Measurements from ENCODE around the gene WNT9A.
"Not testable (repeated sequence)": the region's sequence is repeated elsewhere in the genome, so short reads cannot be mapped to it uniquely, and the experiment has no call there.

Gene WNT9A, protein sequence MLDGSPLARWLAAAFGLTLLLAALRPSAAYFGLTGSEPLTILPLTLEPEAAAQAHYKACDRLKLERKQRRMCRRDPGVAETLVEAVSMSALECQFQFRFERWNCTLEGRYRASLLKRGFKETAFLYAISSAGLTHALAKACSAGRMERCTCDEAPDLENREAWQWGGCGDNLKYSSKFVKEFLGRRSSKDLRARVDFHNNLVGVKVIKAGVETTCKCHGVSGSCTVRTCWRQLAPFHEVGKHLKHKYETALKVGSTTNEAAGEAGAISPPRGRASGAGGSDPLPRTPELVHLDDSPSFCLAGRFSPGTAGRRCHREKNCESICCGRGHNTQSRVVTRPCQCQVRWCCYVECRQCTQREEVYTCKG

GRCh38 chr1:227947676-227948492, at the start of gene WNT9A:
Gene WNT9A (minus strand): TSS chr1:227947932. CDS start chr1:227947887, 45 bp downstream.
- peak; percentile 19 for DNase-seq

- no peak for DNase-seq
Measured at GRCh38 chr1:227996187-227996950, 48.6 kb upstream of the WNT9A start.

- DNase-seq: no peak
Measured at GRCh38 chr1:227994632-227995300, 47.0 kb upstream of the WNT9A start.

GRCh38 chr1:227987181-227987580, 39.4 kb upstream of the WNT9A start:
- DNase-seq: no peak

GRCh38 chr1:227975583-227976283, 28.0 kb upstream of the WNT9A start:
- not testable (repeated sequence) for DNase-seq

DNA sequence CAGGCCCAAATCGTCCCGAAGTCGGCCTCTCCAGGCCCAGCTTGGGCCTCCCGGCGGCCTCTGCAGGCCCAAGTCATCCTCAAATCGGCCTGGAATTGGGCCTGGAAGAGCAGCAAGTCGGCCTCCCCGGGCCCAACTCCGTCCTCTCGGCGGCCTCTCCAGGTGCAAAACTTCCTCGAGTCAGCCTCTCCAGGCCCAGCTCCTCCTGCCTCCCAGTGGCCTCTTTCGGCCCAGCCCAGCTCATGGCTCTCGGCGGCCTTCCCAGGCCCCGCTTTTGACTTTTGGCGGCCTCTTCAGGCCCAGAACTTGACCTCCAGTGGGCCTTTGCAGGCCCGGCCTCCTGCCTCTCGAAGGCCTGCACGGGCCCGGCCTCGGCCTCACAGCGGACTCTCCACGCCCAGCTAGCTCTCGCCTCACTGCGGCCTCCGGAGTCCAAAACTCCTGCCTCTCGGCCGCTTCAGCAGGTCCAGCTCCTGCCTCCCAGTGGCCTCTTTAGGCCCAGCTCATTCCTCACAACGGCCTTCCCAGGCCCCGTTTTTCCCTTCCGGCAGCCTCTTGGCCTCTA, 26.1 kb upstream of the WNT9A start:
- not testable (repeated sequence) for DNase-seq

DNA sequence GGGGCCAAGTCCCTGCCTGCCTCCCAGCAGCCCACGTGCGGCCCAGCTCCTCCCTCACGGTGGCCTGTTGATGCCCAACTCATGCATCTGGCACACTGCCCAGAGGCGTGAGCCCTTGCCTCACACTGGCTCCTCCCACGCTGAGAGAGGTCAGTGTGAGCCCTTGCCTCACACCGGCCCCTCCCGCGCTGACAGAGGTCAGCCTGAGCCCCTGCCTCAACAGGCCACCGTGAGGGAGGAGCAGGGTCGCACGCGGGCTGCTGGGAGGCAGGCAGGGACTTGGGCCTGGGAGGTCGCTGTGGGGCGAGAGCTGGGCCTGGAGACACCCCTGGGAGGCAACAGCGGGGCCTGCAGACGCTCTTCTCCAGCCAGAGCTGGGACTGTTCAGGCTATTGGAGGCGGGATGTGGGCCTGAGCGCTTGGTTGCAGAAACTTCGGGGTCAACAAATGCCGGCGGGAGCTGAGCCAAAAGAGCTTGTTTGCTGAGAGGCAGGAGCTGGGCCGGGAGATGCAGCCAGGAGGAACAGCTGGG, 25.2 kb upstream of the WNT9A start:
- not testable (repeated sequence) for DNase-seq

DNA sequence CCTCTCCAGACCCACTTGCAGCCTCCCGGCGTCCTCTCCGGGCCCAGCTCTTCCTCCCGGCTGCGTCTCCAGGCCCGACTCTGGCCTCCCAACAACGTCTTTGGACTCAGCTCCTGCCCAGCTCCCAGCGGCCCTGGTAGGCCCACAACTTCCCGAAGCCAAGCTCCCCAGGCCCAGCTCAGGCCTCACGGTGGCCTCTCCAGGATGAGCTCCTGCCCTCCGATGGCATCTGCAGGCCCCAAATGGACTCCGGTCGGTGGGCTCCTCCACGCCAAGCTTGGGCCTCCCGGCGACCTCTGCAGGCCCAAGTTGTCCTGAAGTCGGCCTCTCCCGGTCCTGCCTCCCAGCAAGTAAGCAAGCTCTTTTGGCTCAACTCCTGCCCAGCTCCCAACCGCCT, 24.5 kb upstream of the WNT9A start:
- not testable (repeated sequence) for DNase-seq

- not testable (repeated sequence) for DNase-seq
Measured at GRCh38 chr1:227971643-227972282, 24.0 kb upstream of the WNT9A start.

DNA sequence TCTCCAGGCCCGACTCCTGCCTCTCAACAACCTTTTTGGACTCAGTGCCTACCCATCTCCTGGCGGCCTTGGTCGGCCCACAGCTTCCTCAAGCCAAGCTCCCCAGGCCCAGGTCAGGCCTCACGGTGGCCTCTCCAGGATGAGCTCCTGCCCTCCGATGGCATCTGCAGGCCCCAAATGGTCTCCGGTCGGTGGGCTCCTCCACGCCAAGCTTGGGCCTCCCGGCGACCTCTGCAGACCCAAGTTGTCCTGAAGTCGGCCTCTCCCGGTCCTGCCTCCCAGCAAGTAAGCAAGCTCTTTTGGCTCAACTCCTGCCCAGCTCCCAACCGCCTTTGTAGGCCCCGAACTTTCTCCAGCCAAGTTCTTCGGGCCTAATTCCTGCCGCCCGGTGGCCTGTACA, 23.5 kb upstream of the WNT9A start:
- DNase-seq: not testable (repeated sequence)

- DNase-seq: not testable (repeated sequence)
Measured at GRCh38 chr1:227970076-227970995, 22.6 kb upstream of the WNT9A start.

DNA sequence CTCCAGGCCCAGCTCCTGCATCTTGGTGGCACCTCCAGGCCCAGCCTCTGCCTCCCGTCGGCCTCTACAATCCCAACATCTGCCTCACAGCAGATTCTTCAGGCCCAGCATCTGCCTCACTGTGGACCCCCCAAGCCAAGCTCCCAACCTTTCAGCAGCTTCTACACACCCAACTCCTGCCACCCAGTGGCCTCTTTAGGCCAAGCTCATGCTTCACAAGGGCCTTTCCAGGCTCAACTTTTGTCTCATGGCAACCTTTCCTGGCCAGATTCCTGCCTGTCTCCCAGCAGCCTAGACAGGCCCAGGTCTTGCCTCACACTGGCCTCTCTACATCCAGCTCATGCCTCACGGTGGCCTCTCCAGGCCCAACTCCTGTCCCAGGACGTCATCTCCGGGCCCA, 20.1 kb upstream of the WNT9A start:
- not testable (repeated sequence) for DNase-seq

DNA sequence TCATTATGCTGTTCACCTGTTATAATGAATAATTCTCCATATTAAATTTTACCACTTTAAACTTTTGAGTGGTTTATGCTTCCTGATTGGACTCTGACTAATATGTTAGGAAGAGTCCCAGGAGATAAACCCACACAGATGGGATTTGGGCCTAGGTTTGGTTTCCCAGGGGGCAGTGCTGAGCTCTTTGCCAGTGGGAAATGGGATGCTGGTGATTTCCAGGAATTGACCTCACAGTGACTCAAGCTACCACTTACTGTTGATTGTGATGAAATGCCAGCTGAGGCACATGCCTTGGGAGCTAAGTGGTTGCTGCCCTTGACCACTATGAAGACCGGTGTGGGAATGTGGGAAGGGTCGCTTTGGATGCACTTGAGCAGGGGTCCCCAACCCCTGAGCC, 19.0 kb upstream of the WNT9A start:
- DNase-seq: not testable (repeated sequence)

GRCh38 chr1:227961651-227962466, 14.1 kb upstream of the WNT9A start:
- DNase-seq: no peak

- no peak for DNase-seq
Measured at GRCh38 chr1:227959325-227959860, 11.7 kb upstream of the WNT9A start.

DNA sequence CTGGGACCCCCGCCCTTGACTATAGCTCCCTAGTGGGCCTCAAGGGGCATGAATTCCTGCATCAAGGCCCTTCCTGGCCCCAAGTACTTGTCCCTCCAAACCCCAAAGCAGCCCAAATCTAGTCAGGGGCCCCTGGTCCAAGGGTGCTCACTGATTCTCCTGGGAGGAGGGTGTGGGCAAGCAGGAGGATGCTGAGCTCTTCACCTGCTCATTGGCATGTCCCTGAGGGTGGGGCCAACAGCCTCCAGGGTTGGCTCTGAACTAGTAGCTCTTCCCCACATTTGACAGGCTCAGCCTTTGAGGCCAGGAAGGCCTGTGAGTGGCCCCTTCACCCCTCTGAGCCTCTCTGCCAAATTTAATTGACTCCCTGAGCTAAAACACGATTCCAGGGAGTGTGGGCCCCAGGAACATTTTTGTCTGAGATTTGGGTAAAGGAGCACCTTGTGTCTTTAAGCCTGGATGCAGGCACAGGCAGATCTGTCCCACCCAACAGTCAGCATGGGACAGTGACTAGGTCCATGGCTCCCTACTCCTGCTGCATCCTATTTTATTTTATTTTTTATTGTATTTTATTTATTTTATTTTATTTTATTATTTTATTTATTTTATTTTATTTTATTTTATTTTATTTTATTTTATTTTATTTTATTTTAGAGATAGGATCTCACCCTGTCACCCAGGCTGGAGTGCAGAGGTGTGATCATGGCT, 11.0 kb upstream of the WNT9A start:
- DNase-seq: no peak

- DNase-seq: no peak
Measured at GRCh38 chr1:227955808-227956207, 8.1 kb upstream of the WNT9A start.

Measured in NCI-H1436 treated with DMSO at 0.1 percent for 48 hours (cell line).